Activated CD4-positive, CD25-positive, alpha-beta regulatory T cell treated with anti-CD3 and anti-CD28 coated beads, Interleukin-2, amount 50 U/mL, for 72 hours (primary cell): ENCODE data around the gene COX8C.
"Not testable (repeated sequence)": the region's sequence is repeated elsewhere in the genome, so short reads cannot be mapped to it uniquely, and the experiment has no call there.

ENCODE experiments used
- DNase-seq: peaks from one replicate; pipeline ENCODE4 v3.0.0; 2021

COX8C gene

DNA sequence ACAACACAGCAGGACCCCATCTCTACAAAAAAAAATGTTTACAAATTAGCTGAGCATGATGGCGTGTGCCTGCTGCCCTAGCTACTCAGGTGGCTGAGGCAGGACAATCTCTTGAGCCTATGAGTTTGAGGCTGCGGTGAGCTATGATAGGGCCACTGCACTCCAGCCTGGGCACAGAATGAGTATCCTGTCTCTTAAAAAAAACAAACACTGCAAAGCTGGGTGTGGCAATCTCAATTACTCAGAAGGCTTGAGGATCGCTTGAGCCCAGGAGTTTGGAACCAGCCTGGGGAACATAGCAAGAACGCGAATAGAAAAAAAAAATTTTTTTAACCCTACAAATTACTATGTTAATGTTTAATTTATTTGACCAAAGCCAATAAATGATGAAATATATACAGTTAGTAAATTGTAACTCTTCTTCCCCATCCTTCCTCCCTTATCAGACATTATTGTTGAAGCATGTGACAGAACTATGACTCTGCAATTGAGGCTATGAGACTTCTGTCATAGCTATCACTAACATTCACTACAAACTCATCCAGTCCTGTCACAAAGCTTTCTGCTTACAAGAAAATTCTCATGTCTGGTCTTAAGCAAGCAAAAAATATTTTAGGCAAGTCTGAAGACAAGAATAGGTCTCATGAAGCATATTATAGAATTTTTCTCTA, 23.9 kb upstream of the COX8C start:
- no peak for DNase-seq

DNA sequence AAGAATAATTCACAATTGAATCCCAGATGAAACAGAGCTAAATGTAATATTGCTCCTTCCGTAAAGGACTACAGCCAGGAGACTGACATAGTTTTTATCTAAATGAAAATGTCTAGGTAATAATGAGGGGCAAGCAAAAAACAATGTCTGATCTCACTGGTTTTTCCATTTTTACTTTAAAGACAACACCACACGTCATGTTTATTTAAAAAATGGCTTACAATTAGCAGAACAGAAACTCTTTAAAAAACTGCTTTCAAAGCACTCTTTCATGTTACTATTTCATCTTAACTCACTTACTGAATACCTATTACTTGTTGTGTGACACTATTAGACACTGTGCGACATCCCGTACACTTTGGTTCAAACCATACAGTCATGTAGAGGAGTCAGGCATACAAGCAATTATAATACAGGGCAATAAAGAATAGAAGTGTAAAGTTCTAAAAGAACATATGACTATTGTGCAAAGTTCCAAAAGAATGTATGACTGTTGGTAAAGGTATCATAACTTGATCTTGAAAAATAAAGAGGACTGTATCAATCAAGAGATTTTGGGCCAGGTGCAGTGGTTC, 23.3 kb upstream of the COX8C start:
- no peak for DNase-seq

GRCh38 chr14:93326196-93326595, 20.8 kb upstream of the COX8C start:
- no peak for DNase-seq

DNA sequence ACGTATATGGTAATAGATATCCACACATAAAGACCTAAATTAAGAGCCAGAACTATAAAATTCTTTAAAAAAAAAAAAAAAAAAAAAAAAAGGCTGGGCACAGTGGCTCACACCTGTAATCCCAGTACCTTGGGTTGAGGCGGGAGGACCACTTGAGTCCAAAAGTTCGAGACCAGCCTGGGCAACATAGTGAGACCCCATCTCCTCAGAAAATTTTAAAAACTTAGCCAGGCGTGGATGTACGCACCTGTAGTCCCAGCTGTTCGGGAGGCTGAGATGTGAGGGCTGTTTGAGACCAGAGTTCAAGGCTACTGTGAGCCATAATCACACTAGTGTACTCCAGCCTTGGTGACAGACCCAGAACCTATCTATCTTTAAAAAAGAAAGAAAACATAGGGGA, 18.4 kb upstream of the COX8C start:
- no peak for DNase-seq

- no peak for DNase-seq
These were observed 16.9 kb upstream of the COX8C start for GRCh38 chr14:93329965-93330608.

- no peak for DNase-seq
These were observed 16.4 kb upstream of the COX8C start for GRCh38 chr14:93330609-93331000.

- no peak for DNase-seq
These were observed 15.8 kb upstream of the COX8C start for GRCh38 chr14:93331002-93331727.

- no peak for DNase-seq
These were observed 15.1 kb upstream of the COX8C start for GRCh38 chr14:93331728-93332396.

DNA sequence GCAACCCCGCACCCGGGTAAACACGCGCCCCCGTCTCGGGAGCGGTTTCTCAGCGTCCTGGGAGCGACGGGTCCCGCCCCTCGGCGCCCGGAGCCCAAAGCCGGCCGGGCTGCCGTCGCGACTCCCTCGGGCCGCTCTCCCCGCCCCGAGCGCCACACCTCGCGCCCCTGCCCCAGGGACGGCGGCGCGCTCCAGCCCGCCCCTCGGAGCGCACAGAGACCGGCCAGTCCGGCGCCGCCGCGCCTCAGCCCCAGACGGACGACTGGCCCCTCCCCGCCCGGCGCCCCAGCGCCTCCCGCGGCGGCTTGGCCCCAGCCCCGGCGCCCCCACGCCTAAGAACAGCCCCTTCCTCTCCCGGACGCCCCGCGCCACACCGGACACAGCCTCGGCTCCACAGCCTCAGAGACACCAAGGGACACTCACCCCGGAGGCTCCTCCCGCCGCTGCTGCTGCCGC, 14.6 kb upstream of the COX8C start:
- peak; percentile 63 for DNase-seq

DNA sequence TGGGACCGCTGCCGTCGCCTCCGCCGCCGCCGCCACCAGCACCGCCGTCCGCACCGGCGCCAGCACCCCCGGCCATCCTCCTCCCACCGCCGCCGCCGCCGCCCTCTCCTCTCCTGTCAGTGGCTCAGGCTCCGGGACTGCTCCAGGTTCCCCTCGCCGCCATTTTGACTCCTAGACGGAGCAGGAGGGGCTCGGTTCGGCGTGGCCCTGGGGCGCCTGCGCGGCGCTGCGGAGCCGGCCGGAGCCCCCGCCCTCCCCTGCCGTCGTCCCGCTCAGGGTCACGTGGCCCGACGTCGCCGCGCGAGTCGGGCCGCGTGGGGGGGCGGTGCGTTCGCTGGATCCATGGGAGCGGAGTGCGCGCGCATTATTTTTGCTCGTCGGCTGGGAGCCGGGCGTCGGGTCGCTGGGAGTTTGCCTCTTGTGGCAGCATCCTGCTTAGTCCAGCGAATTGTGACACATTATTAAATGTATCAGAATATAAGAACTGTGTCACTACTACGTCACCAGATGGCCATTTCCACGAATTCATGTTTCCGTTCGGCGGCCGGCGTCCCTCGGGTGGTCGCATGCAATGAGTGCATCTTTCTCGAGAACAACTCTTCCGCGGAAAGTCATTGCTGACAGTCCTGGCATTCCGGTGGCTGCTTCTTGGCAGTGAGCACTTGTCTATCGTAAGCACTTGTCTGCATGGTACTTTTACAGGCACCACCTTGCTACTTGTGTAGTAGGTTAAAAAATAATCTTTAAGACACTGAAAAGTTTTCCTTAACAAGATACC, 13.9 kb upstream of the COX8C start, which contains the start of gene BTBD7:
Gene BTBD7, minus strand, starts transcription at position 184 of the 778 bp plus-strand sequence. CDS start 36,985 bp downstream, outside the sequence.
- DNase-seq: peak; percentile 96

DNA sequence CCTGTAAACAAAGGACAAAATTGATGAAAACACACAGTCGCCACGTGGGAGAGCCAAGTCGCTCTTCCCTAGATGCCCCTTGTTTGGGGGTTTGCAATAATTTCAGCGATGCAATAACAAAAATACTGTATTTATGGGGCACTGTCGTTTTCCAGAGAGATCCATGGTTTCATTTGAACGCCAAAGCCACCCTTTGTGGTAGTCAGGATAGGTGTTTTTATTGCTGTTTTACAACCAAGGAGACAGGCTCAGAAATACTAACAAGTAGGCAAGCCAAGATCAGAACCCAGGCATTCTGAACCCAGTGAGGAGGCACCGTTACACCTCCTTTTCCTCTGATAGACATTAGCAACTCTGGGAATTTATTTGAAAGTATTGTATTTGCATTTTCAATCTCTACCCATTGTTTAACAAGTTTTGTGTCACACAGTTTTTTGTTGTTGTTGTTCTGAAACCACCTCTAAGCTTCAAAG, 13.3 kb upstream of the COX8C start:
- no peak for DNase-seq

GRCh38 chr14:93337143-93337753, 9.7 kb upstream of the COX8C start:
- DNase-seq: no peak

GRCh38 chr14:93337884-93338283, 9.1 kb upstream of the COX8C start:
- DNase-seq: no peak

- DNase-seq: no peak
These were observed 3.7 kb upstream of the COX8C start for GRCh38 chr14:93343266-93343665.

DNA sequence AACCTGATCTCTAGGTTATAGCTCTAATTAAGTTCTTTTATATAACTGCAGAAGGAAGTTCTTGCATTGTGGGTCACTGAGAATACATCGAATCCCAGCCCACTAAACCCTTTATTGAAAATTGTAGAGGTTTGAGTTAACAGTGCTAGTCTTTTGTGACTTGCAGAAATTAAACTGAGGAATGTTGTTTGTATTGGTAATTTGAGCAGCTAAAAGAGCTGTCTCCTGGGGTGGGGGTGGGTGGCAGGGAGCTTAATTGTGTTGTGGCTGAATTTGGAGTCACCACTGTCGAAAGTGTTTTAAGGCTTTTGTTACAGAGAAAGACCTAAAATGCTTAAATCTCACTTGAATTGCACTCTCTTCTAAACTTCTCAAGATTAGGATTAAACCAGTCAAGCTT, 3.2 kb upstream of the COX8C start:
- no peak for DNase-seq

- no peak for DNase-seq
These were observed 868 bp downstream of the COX8C start for GRCh38 chr14:93347850-93348249.

DNA sequence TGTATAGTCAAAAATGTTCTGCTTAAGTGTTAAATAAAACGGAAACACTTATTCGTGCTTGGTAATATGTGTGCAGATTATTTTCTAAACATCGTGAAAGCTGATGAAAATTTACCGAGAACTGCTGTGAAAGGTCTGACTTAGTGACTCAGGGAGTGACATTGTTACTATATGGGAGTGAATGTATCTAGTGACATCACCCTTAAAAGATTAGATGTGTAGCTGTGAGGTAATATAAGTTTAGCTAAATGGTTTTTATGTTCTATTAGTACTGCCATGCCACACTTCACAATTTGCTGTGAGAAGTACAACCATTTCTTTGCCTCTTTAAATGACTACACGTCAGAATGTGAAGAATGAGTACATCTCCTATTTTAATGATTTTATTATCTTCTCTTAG, 1.3 kb downstream of the COX8C start:
- no peak for DNase-seq

- DNase-seq: not testable (repeated sequence)
These were observed 7.9 kb downstream of the COX8C start for GRCh38 chr14:93354873-93355272.

DNA sequence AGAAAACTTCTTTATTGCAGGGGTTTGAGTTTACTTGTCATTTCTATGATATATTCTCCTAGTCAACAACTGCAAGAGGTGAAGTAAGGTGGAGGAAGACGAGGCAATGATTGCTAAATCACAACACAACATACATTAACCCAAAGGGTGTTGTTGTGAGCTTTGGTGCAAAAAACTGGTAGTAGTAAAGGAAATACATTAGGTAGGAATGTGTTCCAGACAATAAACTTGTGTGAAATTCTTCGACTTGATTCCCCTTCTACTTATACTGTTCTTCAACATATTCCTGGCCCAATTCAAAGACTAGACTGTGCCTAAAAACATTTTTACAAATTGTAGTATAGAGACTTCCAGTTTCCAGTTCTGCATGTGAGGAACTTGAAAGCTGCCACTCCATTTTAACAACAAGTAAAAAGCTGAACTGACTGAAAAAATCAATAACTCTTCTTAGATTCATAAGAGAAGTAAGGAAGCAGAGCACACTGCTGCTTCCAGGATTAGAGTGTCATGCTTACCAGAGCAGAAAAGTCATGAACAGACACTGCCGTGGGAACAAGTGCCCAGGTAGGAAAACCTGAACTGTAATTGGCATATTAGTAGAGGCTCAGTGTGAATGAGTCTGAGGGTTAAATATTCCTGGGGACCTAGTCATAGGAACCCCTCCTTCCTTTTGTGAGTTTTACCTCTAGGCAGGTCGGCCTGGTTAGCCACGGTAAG, 22.2 kb downstream of the COX8C start:
- no peak for DNase-seq

DNA sequence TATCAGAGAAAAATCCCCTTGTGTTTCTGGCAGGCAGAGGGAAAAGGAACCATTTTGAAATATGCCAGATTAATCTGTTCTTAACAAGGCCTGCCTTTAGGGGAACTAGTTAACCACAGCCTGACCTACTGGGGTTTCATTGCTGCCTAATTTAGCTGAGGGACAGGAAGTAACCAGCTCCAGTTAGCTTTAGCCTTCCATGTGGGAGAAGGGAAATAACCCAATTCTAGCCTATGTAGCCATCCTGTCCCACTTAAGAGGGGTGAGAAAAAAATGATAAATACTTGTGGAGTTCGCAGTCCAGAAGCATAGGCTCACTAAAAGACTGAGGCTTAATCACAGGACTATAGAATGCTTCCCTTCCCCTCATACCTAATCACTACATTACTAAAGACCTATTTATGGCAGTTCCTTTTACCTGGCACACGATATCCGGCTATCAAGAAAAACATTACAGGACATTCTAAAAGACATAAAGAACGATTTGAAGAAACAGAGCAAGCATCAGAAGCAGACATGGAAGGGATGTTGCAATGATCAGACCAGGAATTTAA, 22.8 kb downstream of the COX8C start:
- no peak for DNase-seq
